ENCODE data around the gene RTN4. TPM values are rescaled to one million over a fixed set of nuclear protein-coding genes. Genes with fewer than 3 reads are reported as not detected.
A peak's percentile ranks its signal among the peaks of the same experiment; 100 is the strongest.

Gene RTN4
- total RNA-seq, 1 experiment from 2014 or later: 394 TPM

GRCh38 chr2:55019526-55020258 lies 30.6 kb downstream of the RTN4 start:
- intact Hi-C loops (cut with micrococcal nuclease; ENCODE audit: unreplicated experiment): no loop called here
- peaks cover 39% of the 10 kb centered on the region for H3K4me1 Mint-ChIP-seq (ENCODE audit: low read depth, unreplicated experiment)

GRCh38 chr2:55018619-55019018 lies 31.6 kb downstream of the RTN4 start:
- peaks cover 43% of the 10 kb centered on the region for H3K4me1 Mint-ChIP-seq (ENCODE audit: low read depth, unreplicated experiment)
- no TSS peak for BruUV-seq (replicated peaks)
- TF ChIP-seq CTCF (IDR thresholded peaks at IDR 0.05; ENCODE audit: unreplicated experiment): no peak
- no peak overlapping the region for H3K27ac Mint-ChIP-seq (ENCODE audit: unreplicated experiment)
- H3K27me3 Mint-ChIP-seq (ENCODE audit: unreplicated experiment): no peaks in the 10 kb centered on the region
- no peak for DNase-seq
- intact Hi-C loops (cut with micrococcal nuclease; ENCODE audit: unreplicated experiment): no loop called here
- H3K4me3 Mint-ChIP-seq (ENCODE audit: low read depth, unreplicated experiment): no peak overlapping the region
- CTCF ChIA-PET: interaction anchor here (0.6 to 1.3 kb wide), 2 partner anchors 13 to 556 kb away, joined by 3 to 5 read pairs; no protein-coding TSS in a partner anchor
- H3K36me3 Mint-ChIP-seq (ENCODE audit: insufficient read depth, unreplicated experiment): peaks cover 19% of the 10 kb centered on the region
- no peaks in the 10 kb centered on the region for H3K9me3 Mint-ChIP-seq (ENCODE audit: low read depth, unreplicated experiment)

More at GRCh38 chr2:55019526-55020258, 30.6 kb downstream of the RTN4 start:
- H3K27me3 Mint-ChIP-seq (ENCODE audit: unreplicated experiment): no peaks in the 10 kb centered on the region
- no peaks in the 10 kb centered on the region for H3K9me3 Mint-ChIP-seq (ENCODE audit: low read depth, unreplicated experiment)
- no TSS peak for BruUV-seq (replicated peaks)
- H3K36me3 Mint-ChIP-seq (ENCODE audit: insufficient read depth, unreplicated experiment): peaks cover 19% of the 10 kb centered on the region
- no peak overlapping the region for H3K4me3 Mint-ChIP-seq (ENCODE audit: low read depth, unreplicated experiment)
- TF ChIP-seq CTCF (IDR thresholded peaks at IDR 0.05; ENCODE audit: unreplicated experiment): no peak
- no peak for DNase-seq
- CTCF ChIA-PET: interaction anchor here (0.6 to 1.3 kb wide), 3 partner anchors 12 to 89 kb away, joined by 3 read pairs; no protein-coding TSS in a partner anchor
- peak overlapping the region; percentile 20 for H3K27ac Mint-ChIP-seq (ENCODE audit: unreplicated experiment)

GRCh38 chr2:55017880-55018279 lies 32.4 kb downstream of the RTN4 start:
- Mint-ChIP-seq H3K27me3 (ENCODE audit: unreplicated experiment) (no peaks in the 10 kb centered on the region), H3K9me3 (ENCODE audit: low read depth, unreplicated experiment) (no peaks in the 10 kb centered on the region), H3K27ac (ENCODE audit: unreplicated experiment) (no peak overlapping the region), H3K36me3 (ENCODE audit: insufficient read depth, unreplicated experiment) (peaks cover 25% of the 10 kb centered on the region), H3K4me3 (ENCODE audit: low read depth, unreplicated experiment) (no peak overlapping the region), H3K4me1 (ENCODE audit: low read depth, unreplicated experiment) (peaks cover 50% of the 10 kb centered on the region)
- no peak for DNase-seq
- no peak for TF ChIP-seq CTCF (IDR thresholded peaks at IDR 0.05; ENCODE audit: unreplicated experiment)
- intact Hi-C loops (cut with micrococcal nuclease; ENCODE audit: unreplicated experiment): no loop called here
- CTCF ChIA-PET: interaction anchor here (0.7 kb wide), 1 partner anchor 201 kb away, joined by 3 read pairs; no protein-coding TSS in a partner anchor
- no TSS peak for BruUV-seq (replicated peaks)

- H3K9me3 Mint-ChIP-seq (ENCODE audit: low read depth, unreplicated experiment): no peaks in the 10 kb centered on the region
- intact Hi-C loops (cut with micrococcal nuclease; ENCODE audit: unreplicated experiment): no loop called here
- peaks cover 53% of the 10 kb centered on the region for H3K4me1 Mint-ChIP-seq (ENCODE audit: low read depth, unreplicated experiment)
- peaks cover 27% of the 10 kb centered on the region for H3K36me3 Mint-ChIP-seq (ENCODE audit: insufficient read depth, unreplicated experiment)
- H3K27me3 Mint-ChIP-seq (ENCODE audit: unreplicated experiment): no peaks in the 10 kb centered on the region
- no peak for DNase-seq
- TF ChIP-seq CTCF (IDR thresholded peaks at IDR 0.05; ENCODE audit: unreplicated experiment): no peak
- BruUV-seq (replicated peaks): no TSS peak
- no peak overlapping the region for H3K27ac Mint-ChIP-seq (ENCODE audit: unreplicated experiment)
- no peak overlapping the region for H3K4me3 Mint-ChIP-seq (ENCODE audit: low read depth, unreplicated experiment)
- CTCF ChIA-PET: interaction anchor here (0.8 kb wide), 1 partner anchor 18 kb away, joined by 3 read pairs; no protein-coding TSS in a partner anchor
These were observed 32.8 kb downstream of the RTN4 start for GRCh38 chr2:55017428-55017827.
